Measurements from ENCODE around the gene TPX2.

TPX2 gene

DNA sequence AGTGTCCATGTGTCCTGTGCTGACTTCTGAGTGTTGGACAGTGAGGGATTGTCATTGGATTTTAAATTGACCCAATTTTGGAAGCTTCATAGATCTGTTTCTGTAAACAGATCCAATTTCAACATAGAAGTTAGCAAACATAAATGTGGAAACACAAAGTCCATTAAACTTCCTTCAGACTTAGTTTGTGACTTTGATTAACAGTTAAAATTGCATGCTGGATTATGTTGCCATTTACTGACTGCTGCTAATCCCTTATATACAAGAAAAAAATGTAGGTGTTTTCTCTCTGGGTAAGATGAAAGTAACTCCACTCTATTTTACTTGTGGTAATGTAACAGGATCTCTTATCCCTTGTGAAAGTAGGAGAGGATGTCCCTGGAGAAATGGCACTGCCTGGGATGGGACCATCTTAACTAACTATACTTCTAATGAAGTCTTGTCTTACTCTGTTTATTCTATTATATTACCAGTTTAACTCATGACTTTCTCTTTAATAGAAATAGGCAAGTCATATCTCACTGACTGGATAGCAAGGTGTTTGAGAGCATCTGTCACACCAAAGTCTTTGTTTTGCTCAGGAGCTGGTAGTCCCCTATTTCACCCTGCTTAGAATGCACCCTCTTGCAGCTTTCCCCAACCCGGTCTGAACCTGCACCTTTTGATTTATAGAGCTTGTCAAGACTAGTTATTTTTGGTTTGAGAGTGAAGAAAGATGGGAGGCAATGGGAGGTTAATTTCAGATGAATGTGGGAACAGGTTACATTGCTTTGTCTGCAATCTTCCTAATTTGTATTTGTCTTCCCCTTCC lies 7.2 kb downstream of the TPX2 start (continued):
- TF ChIP-seq, protein P1, sequence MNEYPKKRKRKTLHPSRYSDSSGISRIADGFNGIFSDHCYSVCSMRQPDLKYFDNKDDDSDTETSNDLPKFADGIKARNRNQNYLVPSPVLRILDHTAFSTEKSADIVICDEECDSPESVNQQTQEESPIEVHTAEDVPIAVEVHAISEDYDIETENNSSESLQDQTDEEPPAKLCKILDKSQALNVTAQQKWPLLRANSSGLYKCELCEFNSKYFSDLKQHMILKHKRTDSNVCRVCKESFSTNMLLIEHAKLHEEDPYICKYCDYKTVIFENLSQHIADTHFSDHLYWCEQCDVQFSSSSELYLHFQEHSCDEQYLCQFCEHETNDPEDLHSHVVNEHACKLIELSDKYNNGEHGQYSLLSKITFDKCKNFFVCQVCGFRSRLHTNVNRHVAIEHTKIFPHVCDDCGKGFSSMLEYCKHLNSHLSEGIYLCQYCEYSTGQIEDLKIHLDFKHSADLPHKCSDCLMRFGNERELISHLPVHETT (tag by site-specific recombination; IDR thresholded peaks at IDR 0.05): no peak
- TF ChIP-seq ZNF626 (tag by site-specific recombination; IDR thresholded peaks at IDR 0.05) (no peak), ZBTB17 (tag by site-specific recombination; IDR thresholded peaks at IDR 0.05) (no peak), SCRT2 (tag by site-specific recombination; IDR thresholded peaks at IDR 0.05) (no peak), ZNF202 (tag by site-specific recombination; IDR thresholded peaks at IDR 0.05; ENCODE audit: borderline replicate concordance) (no peak), SP7 (tag by site-specific recombination; IDR thresholded peaks at IDR 0.05) (peak; percentile 55), ZNF747 (tag by site-specific recombination; IDR thresholded peaks at IDR 0.05) (no peak), ZNF169 (tag by site-specific recombination; IDR thresholded peaks at IDR 0.05) (no peak), ZNF114 (tag by site-specific recombination; IDR thresholded peaks at IDR 0.05) (no peak), ZFP37 (tag by site-specific recombination; IDR thresholded peaks at IDR 0.05) (no peak), ZNF830 (tag by site-specific recombination; IDR thresholded peaks at IDR 0.05; ENCODE audit: low read depth) (no peak), ZNF37A (tag by site-specific recombination; IDR thresholded peaks at IDR 0.05) (no peak), BCL11B (tag by site-specific recombination; IDR thresholded peaks at IDR 0.05; ENCODE audit: low read depth) (no peak), FEZF1 (tag by site-specific recombination; IDR thresholded peaks at IDR 0.05) (0 out of 2 replicates have a peak, but pooled peaks have one; percentile 17), REPIN1 (tag by site-specific recombination; IDR thresholded peaks at IDR 0.05; ENCODE audit: low read depth) (no peak), ZFP69B (tag by site-specific recombination; IDR thresholded peaks at IDR 0.05) (no peak), WT1 (tag by site-specific recombination; IDR thresholded peaks at IDR 0.05) (peak; percentile 81), ZNF24 (tag by site-specific recombination; IDR thresholded peaks at IDR 0.05) (no peak), ZNF596 (tag by site-specific recombination; IDR thresholded peaks at IDR 0.05) (no peak), ZNF514 (tag by site-specific recombination; IDR thresholded peaks at IDR 0.05) (no peak), ZNF274 (IDR thresholded peaks at IDR 0.05; ENCODE audit: low read length) (no peak), ZNF274 (tag by site-specific recombination; IDR thresholded peaks at IDR 0.05; ENCODE audit: borderline replicate concordance) (no peak), KLF16 (tag by site-specific recombination; IDR thresholded peaks at IDR 0.05) (no peak), BCL11A (tag by site-specific recombination; IDR thresholded peaks at IDR 0.05; ENCODE audit: low read depth) (no peak), KLF7 (tag by site-specific recombination; IDR thresholded peaks at IDR 0.05; ENCODE audit: borderline replicate concordance) (no peak), ZNF544 (tag by site-specific recombination; IDR thresholded peaks at IDR 0.05) (no peak), HOXC10 (CRISPR knock-in tag; IDR thresholded peaks at IDR 0.05) (no peak), KLF10 (tag by site-specific recombination; IDR thresholded peaks at IDR 0.05) (no peak), ZNF292 (tag by site-specific recombination; IDR thresholded peaks at IDR 0.05; ENCODE audit: borderline replicate concordance, low read depth) (no peak), TRIM28 (IDR thresholded peaks at IDR 0.05; ENCODE audit: borderline replicate concordance, low read length) (0 out of 2 replicates have a peak, but pooled peaks have one; percentile 30)
- TF ChIP-seq, protein P2, sequence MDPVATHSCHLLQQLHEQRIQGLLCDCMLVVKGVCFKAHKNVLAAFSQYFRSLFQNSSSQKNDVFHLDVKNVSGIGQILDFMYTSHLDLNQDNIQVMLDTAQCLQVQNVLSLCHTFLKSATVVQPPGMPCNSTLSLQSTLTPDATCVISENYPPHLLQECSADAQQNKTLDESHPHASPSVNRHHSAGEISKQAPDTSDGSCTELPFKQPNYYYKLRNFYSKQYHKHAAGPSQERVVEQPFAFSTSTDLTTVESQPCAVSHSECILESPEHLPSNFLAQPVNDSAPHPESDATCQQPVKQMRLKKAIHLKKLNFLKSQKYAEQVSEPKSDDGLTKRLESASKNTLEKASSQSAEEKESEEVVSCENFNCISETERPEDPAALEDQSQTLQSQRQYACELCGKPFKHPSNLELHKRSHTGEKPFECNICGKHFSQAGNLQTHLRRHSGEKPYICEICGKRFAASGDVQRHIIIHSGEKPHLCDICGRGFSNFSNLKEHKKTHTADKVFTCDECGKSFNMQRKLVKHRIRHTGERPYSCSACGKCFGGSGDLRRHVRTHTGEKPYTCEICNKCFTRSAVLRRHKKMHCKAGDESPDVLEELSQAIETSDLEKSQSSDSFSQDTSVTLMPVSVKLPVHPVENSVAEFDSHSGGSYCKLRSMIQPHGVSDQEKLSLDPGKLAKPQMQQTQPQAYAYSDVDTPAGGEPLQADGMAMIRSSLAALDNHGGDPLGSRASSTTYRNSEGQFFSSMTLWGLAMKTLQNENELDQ (tag by site-specific recombination; IDR thresholded peaks at IDR 0.05; ENCODE audit: low read depth): no peak
- TF ChIP-seq, protein P3, sequence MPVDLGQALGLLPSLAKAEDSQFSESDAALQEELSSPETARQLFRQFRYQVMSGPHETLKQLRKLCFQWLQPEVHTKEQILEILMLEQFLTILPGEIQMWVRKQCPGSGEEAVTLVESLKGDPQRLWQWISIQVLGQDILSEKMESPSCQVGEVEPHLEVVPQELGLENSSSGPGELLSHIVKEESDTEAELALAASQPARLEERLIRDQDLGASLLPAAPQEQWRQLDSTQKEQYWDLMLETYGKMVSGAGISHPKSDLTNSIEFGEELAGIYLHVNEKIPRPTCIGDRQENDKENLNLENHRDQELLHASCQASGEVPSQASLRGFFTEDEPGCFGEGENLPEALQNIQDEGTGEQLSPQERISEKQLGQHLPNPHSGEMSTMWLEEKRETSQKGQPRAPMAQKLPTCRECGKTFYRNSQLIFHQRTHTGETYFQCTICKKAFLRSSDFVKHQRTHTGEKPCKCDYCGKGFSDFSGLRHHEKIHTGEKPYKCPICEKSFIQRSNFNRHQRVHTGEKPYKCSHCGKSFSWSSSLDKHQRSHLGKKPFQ (tag by site-specific recombination; IDR thresholded peaks at IDR 0.05): no peak
- TF ChIP-seq, protein P4, sequence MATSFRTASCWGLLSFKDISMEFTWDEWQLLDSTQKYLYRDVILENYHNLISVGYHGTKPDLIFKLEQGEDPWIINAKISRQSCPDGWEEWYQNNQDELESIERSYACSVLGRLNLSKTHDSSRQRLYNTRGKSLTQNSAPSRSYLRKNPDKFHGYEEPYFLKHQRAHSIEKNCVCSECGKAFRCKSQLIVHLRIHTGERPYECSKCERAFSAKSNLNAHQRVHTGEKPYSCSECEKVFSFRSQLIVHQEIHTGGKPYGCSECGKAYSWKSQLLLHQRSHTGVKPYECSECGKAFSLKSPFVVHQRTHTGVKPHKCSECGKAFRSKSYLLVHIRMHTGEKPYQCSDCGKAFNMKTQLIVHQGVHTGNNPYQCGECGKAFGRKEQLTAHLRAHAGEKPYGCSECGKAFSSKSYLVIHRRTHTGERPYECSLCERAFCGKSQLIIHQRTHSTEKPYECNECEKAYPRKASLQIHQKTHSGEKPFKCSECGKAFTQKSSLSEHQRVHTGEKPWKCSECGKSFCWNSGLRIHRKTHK (tag by site-specific recombination; IDR thresholded peaks at IDR 0.05): no peak
- TF ChIP-seq, protein P5, sequence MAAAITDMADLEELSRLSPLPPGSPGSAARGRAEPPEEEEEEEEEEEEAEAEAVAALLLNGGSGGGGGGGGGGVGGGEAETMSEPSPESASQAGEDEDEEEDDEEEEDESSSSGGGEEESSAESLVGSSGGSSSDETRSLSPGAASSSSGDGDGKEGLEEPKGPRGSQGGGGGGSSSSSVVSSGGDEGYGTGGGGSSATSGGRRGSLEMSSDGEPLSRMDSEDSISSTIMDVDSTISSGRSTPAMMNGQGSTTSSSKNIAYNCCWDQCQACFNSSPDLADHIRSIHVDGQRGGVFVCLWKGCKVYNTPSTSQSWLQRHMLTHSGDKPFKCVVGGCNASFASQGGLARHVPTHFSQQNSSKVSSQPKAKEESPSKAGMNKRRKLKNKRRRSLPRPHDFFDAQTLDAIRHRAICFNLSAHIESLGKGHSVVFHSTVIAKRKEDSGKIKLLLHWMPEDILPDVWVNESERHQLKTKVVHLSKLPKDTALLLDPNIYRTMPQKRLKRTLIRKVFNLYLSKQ (tag by site-specific recombination; IDR thresholded peaks at IDR 0.05; ENCODE audit: borderline replicate concordance): no peak
